ENCODE results near the gene DAPK1.

The DAPK1 gene

GRCh38 chr9:87585123-87585855, 87.6 kb downstream of the DAPK1 start:
- no peak overlapping the region for H3K14ac ChIP-seq (ENCODE audit: low read length in 2 of 2)
- no peak overlapping the region for H4K91ac ChIP-seq (ENCODE audit: low read length)
- H2AFZ ChIP-seq (ENCODE audit: low read depth, low read length) = no peak overlapping the region
- no peak for DNase-seq
- H3K4me2 ChIP-seq (ENCODE audit: low read length, poor library complexity, severe bottlenecking) = peak overlapping the region; percentile 5
- WGBS = 100% methylated on average over 3 of the region's 5 CpGs
- H3K36me3 ChIP-seq (ENCODE audit: control insufficient read depth in 1 of 2, insufficient read depth in 2 of 2, low read depth in 1 of 2, low read length in 2 of 2) = no peaks in the 10 kb centered on the region
- no peak overlapping the region for H3K9ac ChIP-seq (ENCODE audit: low read length)
- H2BK120ac ChIP-seq (ENCODE audit: low read depth, low read length) = no peak overlapping the region
- H3K4me1 ChIP-seq (ENCODE audit: control insufficient read depth, insufficient read depth, low read depth, low read length) = peaks cover 11% of the 10 kb centered on the region
- H3K79me1 ChIP-seq (replicated peaks; ENCODE audit: low read length, poor library complexity, severe bottlenecking) = peaks cover 28% of the 10 kb centered on the region
- no peaks in the 10 kb centered on the region for H3K27me3 ChIP-seq (ENCODE audit: control insufficient read depth in 1 of 2, insufficient read depth in 1 of 2, low read length in 2 of 2)
- no peak overlapping the region for H2BK12ac ChIP-seq (ENCODE audit: low read length in 2 of 2)
- H2BK5ac ChIP-seq (ENCODE audit: low read depth, low read length, poor library complexity, severe bottlenecking) = no peak overlapping the region
- H3K9me3 ChIP-seq (ENCODE audit: control insufficient read depth, low read length) = no peaks in the 10 kb centered on the region
- no peak overlapping the region for H3K27ac ChIP-seq (ENCODE audit: low read length, poor library complexity, severe bottlenecking)
- no peak overlapping the region for H2BK15ac ChIP-seq (ENCODE audit: low read depth, poor library complexity, severe bottlenecking)
- H3K4ac ChIP-seq (ENCODE audit: low read depth in 1 of 2, low read length in 2 of 2) = no peak overlapping the region
- H3K18ac ChIP-seq (ENCODE audit: low read depth in 1 of 2, low read length in 2 of 2) = no peak overlapping the region
- no peak overlapping the region for H3K23ac ChIP-seq (ENCODE audit: low read length in 2 of 2)
- H2AK5ac ChIP-seq (ENCODE audit: low read length, severe bottlenecking) = no peak overlapping the region
- no peak overlapping the region for H3K4me3 ChIP-seq (ENCODE audit: insufficient read depth in 1 of 2, low read depth in 1 of 2, low read length in 2 of 2)
- H4K8ac ChIP-seq (ENCODE audit: low read length) = no peak overlapping the region

GRCh38 chr9:87586731-87587355, 89.2 kb downstream of the DAPK1 start:
- H4K8ac ChIP-seq (ENCODE audit: low read length) = no peak overlapping the region
- no peak overlapping the region for H2AFZ ChIP-seq (ENCODE audit: low read depth, low read length)
- no peak overlapping the region for H4K91ac ChIP-seq (ENCODE audit: low read length)
- H2BK5ac ChIP-seq (ENCODE audit: low read depth, low read length, poor library complexity, severe bottlenecking) = no peak overlapping the region
- no peak overlapping the region for H2BK12ac ChIP-seq (ENCODE audit: low read length in 2 of 2)
- H2BK15ac ChIP-seq (ENCODE audit: low read depth, poor library complexity, severe bottlenecking) = no peak overlapping the region
- H3K14ac ChIP-seq (ENCODE audit: low read length in 2 of 2) = no peak overlapping the region
- H2BK120ac ChIP-seq (ENCODE audit: low read depth, low read length) = no peak overlapping the region
- no peaks in the 10 kb centered on the region for H3K27me3 ChIP-seq (ENCODE audit: control insufficient read depth in 1 of 2, insufficient read depth in 1 of 2, low read length in 2 of 2)
- no peak overlapping the region for H3K9ac ChIP-seq (ENCODE audit: low read length)
- H3K27ac ChIP-seq (ENCODE audit: low read length, poor library complexity, severe bottlenecking) = no peak overlapping the region
- no peaks in the 10 kb centered on the region for H3K36me3 ChIP-seq (ENCODE audit: control insufficient read depth in 1 of 2, insufficient read depth in 2 of 2, low read depth in 1 of 2, low read length in 2 of 2)
- no peaks in the 10 kb centered on the region for H3K9me3 ChIP-seq (ENCODE audit: control insufficient read depth, low read length)
- H3K4ac ChIP-seq (ENCODE audit: low read depth in 1 of 2, low read length in 2 of 2) = no peak overlapping the region
- no peak for DNase-seq
- peaks cover 12% of the 10 kb centered on the region for H3K4me1 ChIP-seq (ENCODE audit: control insufficient read depth, insufficient read depth, low read depth, low read length)
- H2AK5ac ChIP-seq (ENCODE audit: low read length, severe bottlenecking) = no peak overlapping the region
- peaks cover 27% of the 10 kb centered on the region for H3K79me1 ChIP-seq (replicated peaks; ENCODE audit: low read length, poor library complexity, severe bottlenecking)
- H3K18ac ChIP-seq (ENCODE audit: low read depth in 1 of 2, low read length in 2 of 2) = no peak overlapping the region
- 90% methylated on average over 3 of the region's 9 CpGs for WGBS
- no peak overlapping the region for H3K23ac ChIP-seq (ENCODE audit: low read length in 2 of 2)
- H3K4me3 ChIP-seq (ENCODE audit: insufficient read depth in 1 of 2, low read depth in 1 of 2, low read length in 2 of 2) = no peak overlapping the region
- no peak overlapping the region for H3K4me2 ChIP-seq (ENCODE audit: low read length, poor library complexity, severe bottlenecking)

GRCh38 chr9:87587356-87587745, 89.7 kb downstream of the DAPK1 start:
- Histone ChIP-seq H3K9me3 (ENCODE audit: control insufficient read depth, low read length) (no peaks in the 10 kb centered on the region), H2AK5ac (ENCODE audit: low read length, severe bottlenecking) (no peak overlapping the region)

GRCh38 chr9:87587864-87588263, 90.2 kb downstream of the DAPK1 start:
- H3K23ac ChIP-seq (ENCODE audit: low read length in 2 of 2) = no peak overlapping the region
- H3K14ac ChIP-seq (ENCODE audit: low read length in 2 of 2) = no peak overlapping the region
- no peaks in the 10 kb centered on the region for H3K27me3 ChIP-seq (ENCODE audit: control insufficient read depth in 1 of 2, insufficient read depth in 1 of 2, low read length in 2 of 2)
- peaks cover 18% of the 10 kb centered on the region for H3K4me1 ChIP-seq (ENCODE audit: control insufficient read depth, insufficient read depth, low read depth, low read length)
- no peak overlapping the region for H4K91ac ChIP-seq (ENCODE audit: low read length)
- H3K9me3 ChIP-seq (ENCODE audit: control insufficient read depth, low read length) = no peaks in the 10 kb centered on the region
- H3K4me2 ChIP-seq (ENCODE audit: low read length, poor library complexity, severe bottlenecking) = no peak overlapping the region
- H3K18ac ChIP-seq (ENCODE audit: low read depth in 1 of 2, low read length in 2 of 2) = no peak overlapping the region
- no peak overlapping the region for H3K9ac ChIP-seq (ENCODE audit: low read length)
- no peak overlapping the region for H3K4me3 ChIP-seq (ENCODE audit: insufficient read depth in 1 of 2, low read depth in 1 of 2, low read length in 2 of 2)
- no peak overlapping the region for H2BK12ac ChIP-seq (ENCODE audit: low read length in 2 of 2)
- H3K79me1 ChIP-seq (replicated peaks; ENCODE audit: low read length, poor library complexity, severe bottlenecking) = peaks cover 28% of the 10 kb centered on the region
- no peak overlapping the region for H3K27ac ChIP-seq (ENCODE audit: low read length, poor library complexity, severe bottlenecking)
- 100% methylated on average over 2 of the region's 2 CpGs for WGBS
- H2AK5ac ChIP-seq (ENCODE audit: low read length, severe bottlenecking) = no peak overlapping the region
- H3K36me3 ChIP-seq (ENCODE audit: control insufficient read depth in 1 of 2, insufficient read depth in 2 of 2, low read depth in 1 of 2, low read length in 2 of 2) = peaks cover 0 to 1% of the 10 kb centered on the region in 2 experiments
- no peak overlapping the region for H2AFZ ChIP-seq (ENCODE audit: low read depth, low read length)
- no peak overlapping the region for H2BK120ac ChIP-seq (ENCODE audit: low read depth, low read length)
- H4K8ac ChIP-seq (ENCODE audit: low read length) = no peak overlapping the region
- H2BK15ac ChIP-seq (ENCODE audit: low read depth, poor library complexity, severe bottlenecking) = no peak overlapping the region
- H2BK5ac ChIP-seq (ENCODE audit: low read depth, low read length, poor library complexity, severe bottlenecking) = no peak overlapping the region
- no peak for DNase-seq
- H3K4ac ChIP-seq (ENCODE audit: low read depth in 1 of 2, low read length in 2 of 2) = no peak overlapping the region

More at GRCh38 chr9:87587356-87587745, 89.7 kb downstream of the DAPK1 start:
- no peak overlapping the region for H2BK5ac ChIP-seq (ENCODE audit: low read depth, low read length, poor library complexity, severe bottlenecking)
- no peak overlapping the region for H4K8ac ChIP-seq (ENCODE audit: low read length)
- H2BK120ac ChIP-seq (ENCODE audit: low read depth, low read length) = no peak overlapping the region
- H2BK15ac ChIP-seq (ENCODE audit: low read depth, poor library complexity, severe bottlenecking) = no peak overlapping the region
- peaks cover 31% of the 10 kb centered on the region for H3K79me1 ChIP-seq (replicated peaks; ENCODE audit: low read length, poor library complexity, severe bottlenecking)
- no peak for DNase-seq
- no peak overlapping the region for H3K4ac ChIP-seq (ENCODE audit: low read depth in 1 of 2, low read length in 2 of 2)
- no peaks in the 10 kb centered on the region for H3K27me3 ChIP-seq (ENCODE audit: control insufficient read depth in 1 of 2, insufficient read depth in 1 of 2, low read length in 2 of 2)
- no peak overlapping the region for H2BK12ac ChIP-seq (ENCODE audit: low read length in 2 of 2)
- no peak overlapping the region for H2AFZ ChIP-seq (ENCODE audit: low read depth, low read length)
- 94% methylated on average over 6 of the region's 6 CpGs for WGBS
- H3K9ac ChIP-seq (ENCODE audit: low read length) = no peak overlapping the region
- H4K91ac ChIP-seq (ENCODE audit: low read length) = no peak overlapping the region
- no peak overlapping the region for H3K4me2 ChIP-seq (ENCODE audit: low read length, poor library complexity, severe bottlenecking)
- no peak overlapping the region for H3K27ac ChIP-seq (ENCODE audit: low read length, poor library complexity, severe bottlenecking)
- peaks cover 15% of the 10 kb centered on the region for H3K4me1 ChIP-seq (ENCODE audit: control insufficient read depth, insufficient read depth, low read depth, low read length)
- H3K14ac ChIP-seq (ENCODE audit: low read length in 2 of 2) = no peak overlapping the region
- no peak overlapping the region for H3K23ac ChIP-seq (ENCODE audit: low read length in 2 of 2)
- peak overlapping the region in 1 of 2 experiments; percentile 43 for H3K18ac ChIP-seq (ENCODE audit: low read depth in 1 of 2, low read length in 2 of 2)
- H3K36me3 ChIP-seq (ENCODE audit: control insufficient read depth in 1 of 2, insufficient read depth in 2 of 2, low read depth in 1 of 2, low read length in 2 of 2) = no peaks in the 10 kb centered on the region
- no peak overlapping the region for H3K4me3 ChIP-seq (ENCODE audit: insufficient read depth in 1 of 2, low read depth in 1 of 2, low read length in 2 of 2)

Data from mesenchymal stem cell (in vitro differentiated cells and primary cell).